Suprapubic skin (tissue), 3 donors: ENCODE data around the gene DHDH.

Experiments used
- CTCF ChIP-seq, 2 donors: fragments of 200-600 bp in 1 of 2; fragments of 450-650 bp in 1 of 2; sonication (generic) in 1 of 2; IDR thresholded peaks; one replicate each; pipeline ENCODE4 v1.5.1; 2016 to 2019; ENCODE audit warnings: antibody characterized with exemption in 2 of 2, mild to moderate bottlenecking in 1 of 2, moderate library complexity in 1 of 2
- EP300 ChIP-seq: sonication (generic); formaldehyde crosslinking; IDR thresholded peaks from one replicate; pipeline ENCODE4 v1.6.1; 2017; ENCODE audit warnings: antibody characterized with exemption
- POLR2A ChIP-seq, 2 donors: fragments of 450-650 bp; IDR thresholded peaks; one replicate each; pipeline ENCODE4 v1.6.1; 2017; ENCODE audit warnings: antibody characterized with exemption in 2 of 2, mild to moderate bottlenecking in 2 of 2, moderate library complexity in 2 of 2

- no peak for TF ChIP-seq CTCF (IDR thresholded peaks at IDR 0.05)
- TF ChIP-seq EP300: no peak
- TF ChIP-seq POLR2A (IDR thresholded peaks at IDR 0.05): no peak
Observed at GRCh38 chr19:48945415-48945814, 11.9 kb downstream of the DHDH start.
